Measurements from ENCODE around the gene FCHO2. TPM values are rescaled to one million over a fixed set of nuclear protein-coding genes. Genes with fewer than 3 reads are reported as not detected.

FCHO2 gene, protein sequence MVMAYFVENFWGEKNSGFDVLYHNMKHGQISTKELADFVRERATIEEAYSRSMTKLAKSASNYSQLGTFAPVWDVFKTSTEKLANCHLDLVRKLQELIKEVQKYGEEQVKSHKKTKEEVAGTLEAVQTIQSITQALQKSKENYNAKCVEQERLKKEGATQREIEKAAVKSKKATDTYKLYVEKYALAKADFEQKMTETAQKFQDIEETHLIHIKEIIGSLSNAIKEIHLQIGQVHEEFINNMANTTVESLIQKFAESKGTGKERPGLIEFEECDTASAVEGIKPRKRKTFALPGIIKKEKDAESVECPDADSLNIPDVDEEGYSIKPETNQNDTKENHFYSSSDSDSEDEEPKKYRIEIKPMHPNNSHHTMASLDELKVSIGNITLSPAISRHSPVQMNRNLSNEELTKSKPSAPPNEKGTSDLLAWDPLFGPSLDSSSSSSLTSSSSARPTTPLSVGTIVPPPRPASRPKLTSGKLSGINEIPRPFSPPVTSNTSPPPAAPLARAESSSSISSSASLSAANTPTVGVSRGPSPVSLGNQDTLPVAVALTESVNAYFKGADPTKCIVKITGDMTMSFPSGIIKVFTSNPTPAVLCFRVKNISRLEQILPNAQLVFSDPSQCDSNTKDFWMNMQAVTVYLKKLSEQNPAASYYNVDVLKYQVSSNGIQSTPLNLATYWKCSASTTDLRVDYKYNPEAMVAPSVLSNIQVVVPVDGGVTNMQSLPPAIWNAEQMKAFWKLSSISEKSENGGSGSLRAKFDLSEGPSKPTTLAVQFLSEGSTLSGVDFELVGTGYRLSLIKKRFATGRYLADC
- total RNA-seq = 11.5 and 19.4 TPM in 2 replicates

GRCh38 chr5:72955768-72956323, at the start of gene FCHO2:
Gene FCHO2, plus strand, starts transcription at chr5:72956041. Its CDS starts 56 bp downstream, at chr5:72956097.

GRCh38 chr5:73120222-73121118, 164.6 kb downstream of the FCHO2 start, which contains the start of gene TMEM171:
Gene TMEM171, plus strand, starts transcription at chr5:73120575. Its CDS starts 2,799 bp downstream, at chr5:73123374.

Other genes with a start within 250 kb of the FCHO2 start
- gene TNPO1, start 139.4 kb upstream of the FCHO2 start, total RNA-seq = 240 and 270 TPM in 2 replicates
- 0.87 and 1.8 TPM in 2 replicates for gene TMEM171, start 164.5 kb downstream of the FCHO2 start, total RNA-seq
- gene TMEM174, start 217.2 kb downstream of the FCHO2 start, total RNA-seq = not detected in 2 replicates

Data from smooth muscle cell of trachea (primary cell).